ENCODE measurements around the gene PKD1L1.
A peak's percentile ranks its signal among the peaks of the same experiment; 100 is the strongest.

Gene PKD1L1

DNA sequence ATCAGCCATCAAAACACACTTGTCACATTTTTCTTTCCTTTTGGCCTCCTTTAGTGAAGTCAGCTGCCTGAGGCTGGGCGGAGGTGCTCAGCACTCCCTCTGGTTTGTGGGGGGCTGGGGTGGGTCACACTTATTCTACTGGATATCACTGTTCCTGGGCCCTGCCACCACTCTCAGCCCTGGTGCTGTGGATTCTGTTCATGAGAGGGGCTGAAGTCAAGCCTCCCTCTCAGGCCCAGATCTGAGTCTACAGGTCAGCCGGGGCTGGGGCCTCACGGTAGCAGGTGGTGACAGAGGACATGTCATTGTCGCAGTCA, 185.6 kb downstream of the PKD1L1 start:
- no peak overlapping the region for H3K4me3 ChIP-seq (ENCODE audit: low read depth, low read length)
- CTCF ChIA-PET = interaction anchor here (3.1 kb wide), 1 partner anchor 56 kb away, joined by 11 read pairs; no protein-coding TSS in a partner anchor
- TF ChIP-seq, protein P1, sequence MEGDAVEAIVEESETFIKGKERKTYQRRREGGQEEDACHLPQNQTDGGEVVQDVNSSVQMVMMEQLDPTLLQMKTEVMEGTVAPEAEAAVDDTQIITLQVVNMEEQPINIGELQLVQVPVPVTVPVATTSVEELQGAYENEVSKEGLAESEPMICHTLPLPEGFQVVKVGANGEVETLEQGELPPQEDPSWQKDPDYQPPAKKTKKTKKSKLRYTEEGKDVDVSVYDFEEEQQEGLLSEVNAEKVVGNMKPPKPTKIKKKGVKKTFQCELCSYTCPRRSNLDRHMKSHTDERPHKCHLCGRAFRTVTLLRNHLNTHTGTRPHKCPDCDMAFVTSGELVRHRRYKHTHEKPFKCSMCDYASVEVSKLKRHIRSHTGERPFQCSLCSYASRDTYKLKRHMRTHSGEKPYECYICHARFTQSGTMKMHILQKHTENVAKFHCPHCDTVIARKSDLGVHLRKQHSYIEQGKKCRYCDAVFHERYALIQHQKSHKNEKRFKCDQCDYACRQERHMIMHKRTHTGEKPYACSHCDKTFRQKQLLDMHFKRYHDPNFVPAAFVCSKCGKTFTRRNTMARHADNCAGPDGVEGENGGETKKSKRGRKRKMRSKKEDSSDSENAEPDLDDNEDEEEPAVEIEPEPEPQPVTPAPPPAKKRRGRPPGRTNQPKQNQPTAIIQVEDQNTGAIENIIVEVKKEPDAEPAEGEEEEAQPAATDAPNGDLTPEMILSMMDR (IDR thresholded peaks at IDR 0.05; ENCODE audit: insufficient read depth, low read length, missing control alignments) = no peak
- POLR2A ChIA-PET = interaction anchor here (1.8 kb wide), 1 partner anchor 24 kb away, joined by 4 read pairs; no protein-coding TSS in a partner anchor
- no peak for DNase-seq (ENCODE audit: low read depth, low spot score)

DNA sequence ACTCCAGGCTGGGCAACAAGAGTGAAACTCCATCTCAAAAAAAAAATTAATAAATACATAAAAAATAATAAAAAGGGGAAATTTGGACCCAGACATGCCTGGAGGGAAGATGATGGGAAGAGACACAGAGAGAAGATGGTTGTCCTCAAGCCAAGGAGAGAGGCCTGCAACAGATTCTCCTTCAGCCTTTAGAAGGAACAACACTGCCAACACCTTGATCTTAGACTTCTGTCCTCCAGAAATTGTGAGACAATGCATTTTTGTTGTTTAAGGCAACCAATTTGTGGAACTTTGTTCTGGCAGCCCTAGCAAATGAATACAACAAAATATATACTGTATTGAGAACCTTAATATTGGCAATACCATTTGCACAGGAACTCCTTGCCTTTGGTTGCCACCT, 186.1 kb downstream of the PKD1L1 start:
- ChIA-PET CTCF (interaction anchor here (3.1 kb wide), 1 partner anchor 57 kb away, joined by 11 read pairs; no protein-coding TSS in a partner anchor), POLR2A (interaction anchor here (1.8 kb wide), 1 partner anchor 24 kb away, joined by 4 read pairs; no protein-coding TSS in a partner anchor)
- DNase-seq (ENCODE audit: low read depth, low spot score) = no peak
- no peak overlapping the region for H3K4me3 ChIP-seq (ENCODE audit: low read depth, low read length)
- TF ChIP-seq, protein P1 (IDR thresholded peaks at IDR 0.05; ENCODE audit: insufficient read depth, low read length, missing control alignments) = no peak

DNA sequence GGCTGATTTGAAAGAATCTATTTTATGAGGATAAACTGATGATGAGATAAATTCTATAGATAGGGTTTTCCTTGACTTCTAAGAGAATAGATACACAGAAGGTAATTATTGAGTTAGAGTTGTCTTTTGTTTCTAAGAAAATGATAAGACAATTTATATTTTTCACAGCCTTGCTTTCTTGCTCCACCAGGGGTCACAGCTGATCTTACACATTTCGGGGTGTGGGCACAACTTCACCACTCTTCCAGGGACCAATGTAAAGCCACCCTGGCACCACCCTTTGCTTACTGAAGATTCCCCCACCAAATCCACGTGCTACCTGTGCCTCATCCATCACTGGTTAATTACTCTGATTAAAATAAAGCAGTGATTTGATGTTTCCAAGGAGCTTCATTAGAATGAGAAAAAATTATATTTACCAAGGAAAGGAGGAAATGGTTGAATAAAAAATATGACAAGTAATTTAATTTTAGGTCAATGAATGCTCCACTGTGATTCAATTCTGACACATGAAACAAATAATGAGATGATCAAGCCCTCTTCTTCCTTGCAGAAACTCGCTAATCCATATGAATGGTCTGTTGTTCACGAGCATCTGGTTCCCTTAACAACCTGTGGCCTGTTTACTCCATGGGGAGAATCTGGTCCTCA, 189.1 kb downstream of the PKD1L1 start:
- ChIA-PET POLR2A (interaction anchor here (0.6 kb wide), 1 partner anchor 117 kb away, joined by 5 read pairs; no protein-coding TSS in a partner anchor), CTCF (interaction anchor here (0.8 to 1.3 kb wide), 6 partner anchors 24 to 189 kb away, joined by 3 to 4 read pairs (median 3); partner anchors contain the start of gene PKD1L1)
- DNase-seq (ENCODE audit: low read depth, low spot score) = no peak
- TF ChIP-seq, protein P1 (IDR thresholded peaks at IDR 0.05; ENCODE audit: insufficient read depth, low read length, missing control alignments) = peak; percentile 5
- no peak overlapping the region for H3K4me3 ChIP-seq (ENCODE audit: low read depth, low read length)

DNA sequence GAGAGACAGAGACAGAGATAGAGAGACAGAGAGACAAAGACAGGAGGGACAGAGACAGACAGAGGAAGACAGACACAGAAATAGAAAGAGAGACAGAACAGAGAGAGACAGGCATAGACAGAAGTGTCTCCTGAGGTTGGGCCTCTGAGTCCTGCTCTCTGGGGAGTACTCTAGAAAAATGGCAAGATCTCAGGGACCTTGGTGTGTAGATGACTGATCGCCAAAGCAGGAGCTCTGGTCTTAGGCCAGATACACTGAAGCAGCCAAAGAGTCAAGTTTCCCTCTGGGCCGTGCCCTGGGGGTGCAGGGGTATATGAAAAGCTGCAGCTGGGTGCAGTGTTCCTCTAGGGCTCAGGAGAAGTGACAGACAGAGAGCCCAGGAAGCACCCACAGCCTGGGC, 189.7 kb downstream of the PKD1L1 start:
- TF ChIP-seq, protein P1 (IDR thresholded peaks at IDR 0.05; ENCODE audit: insufficient read depth, low read length, missing control alignments) = no peak
- ChIA-PET CTCF (interaction anchor here (0.9 to 1.3 kb wide), 3 partner anchors 60 to 148 kb away, joined by 3 to 4 read pairs (median 4); no protein-coding TSS in a partner anchor), POLR2A (no interaction called here)
- DNase-seq (ENCODE audit: low read depth, low spot score) = no peak
- H3K4me3 ChIP-seq (ENCODE audit: low read depth, low read length) = no peak overlapping the region

DNA sequence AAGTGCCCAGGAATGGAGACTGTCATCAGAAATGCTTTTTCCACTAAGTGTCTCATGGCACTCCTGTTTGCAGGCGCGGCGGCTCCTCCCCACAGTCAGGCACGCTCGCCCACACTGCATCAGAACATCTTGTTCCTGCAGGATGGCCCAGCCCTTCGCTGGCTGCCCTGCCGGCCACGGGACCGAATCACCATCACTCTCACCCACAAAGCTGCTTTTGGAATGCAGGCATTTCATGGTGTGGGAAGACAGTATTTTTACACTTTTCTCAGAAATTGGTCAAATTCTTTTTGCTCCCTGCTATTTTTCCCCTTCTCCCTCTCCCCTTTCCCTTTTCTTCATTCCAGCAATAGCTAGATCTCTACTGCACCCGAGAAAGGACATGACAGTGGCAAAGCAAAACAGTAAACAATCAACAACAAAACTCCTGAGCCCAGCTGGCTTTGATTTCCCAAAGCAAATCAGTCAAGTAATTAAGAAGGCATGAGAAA, 190.3 kb downstream of the PKD1L1 start:
- no peak overlapping the region for H3K4me3 ChIP-seq (ENCODE audit: low read depth, low read length)
- ChIA-PET CTCF (interaction anchor here (1.3 kb wide), 1 partner anchor 115 kb away, joined by 3 read pairs; no protein-coding TSS in a partner anchor), POLR2A (no interaction called here)
- DNase-seq (ENCODE audit: low read depth, low spot score) = peak; percentile 70
- TF ChIP-seq, protein P1 (IDR thresholded peaks at IDR 0.05; ENCODE audit: insufficient read depth, low read length, missing control alignments) = no peak

DNA sequence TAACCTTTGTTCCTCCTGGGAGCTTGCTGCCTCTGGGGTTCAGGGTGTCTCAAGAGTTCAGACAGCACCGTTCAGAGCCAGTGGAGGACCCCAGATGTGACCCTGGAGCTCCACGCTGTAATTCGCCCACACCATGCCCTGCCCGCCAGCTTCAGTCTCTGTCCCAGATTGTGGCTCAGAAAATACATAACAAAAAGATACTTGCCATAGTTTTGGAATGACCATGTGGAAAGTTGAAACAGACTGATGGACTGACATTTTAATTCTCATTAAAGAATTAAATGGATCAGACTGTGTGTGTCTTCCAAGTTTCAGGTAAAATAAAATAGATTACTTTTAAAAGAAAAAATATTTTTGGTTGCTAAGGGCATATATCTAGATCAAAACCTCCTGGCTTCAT, 191.6 kb downstream of the PKD1L1 start:
- POLR2A ChIA-PET = no interaction called here
- CTCF ChIA-PET = interaction anchor here (1.0 to 1.7 kb wide), 2 partner anchors 29 to 490 kb away, joined by 4 read pairs; no protein-coding TSS in a partner anchor
- TF ChIP-seq, protein P1 (IDR thresholded peaks at IDR 0.05; ENCODE audit: insufficient read depth, low read length, missing control alignments) = no peak
- DNase-seq (ENCODE audit: low read depth, low spot score) = no peak
- H3K4me3 ChIP-seq (ENCODE audit: low read depth, low read length) = no peak overlapping the region

All from AG04449 (cell line).